Measurements from ENCODE around the gene SCYGR1. TPM values are rescaled to one million over a fixed set of nuclear protein-coding genes. Genes with fewer than 3 reads are reported as not detected.

The SCYGR1 gene
- total RNA-seq, 1 donor from 2014 or later: not detected

DNA sequence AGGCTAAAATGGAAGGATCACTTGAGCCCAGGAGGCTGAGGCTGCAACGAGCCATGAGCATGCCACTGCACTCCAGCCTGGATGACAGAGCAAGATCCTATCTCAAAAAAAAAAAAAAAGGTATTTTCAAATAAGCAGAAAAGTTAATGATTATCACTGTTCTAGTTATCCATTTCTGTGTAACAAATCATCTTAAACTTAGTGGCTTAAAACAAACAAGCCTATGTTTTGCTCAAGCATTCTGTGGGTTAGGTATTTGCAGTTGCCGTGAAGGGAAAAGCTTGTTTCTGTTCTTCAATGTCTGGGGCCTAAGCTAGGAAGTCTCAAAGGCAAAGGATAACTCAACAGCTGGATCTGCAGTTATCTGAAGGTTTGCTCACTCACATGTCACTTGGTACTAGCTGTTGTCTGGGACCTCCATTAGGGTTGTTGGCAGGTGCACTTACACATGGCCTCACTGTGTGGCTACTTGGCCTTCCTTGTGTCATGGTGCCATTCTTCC lies 48.6 kb downstream of the SCYGR1 start:
- peaks cover 10 to 46% of the 10 kb centered on the region in 2 donors for H3K36me3 ChIP-seq
- no peak for DNase-seq (ENCODE audit: low spot score in 2 of 2)
- no peak overlapping the region for H3K27ac ChIP-seq
- intact Hi-C loops (cut with DNase I): no loop called here
- no peaks in the 10 kb centered on the region for H3K27me3 ChIP-seq
- H3K4me1 ChIP-seq: no peaks in the 10 kb centered on the region
- no peaks in the 10 kb centered on the region for H3K9me3 ChIP-seq
- no peak for TF ChIP-seq CTCF (IDR thresholded peaks at IDR 0.05)
- no peak overlapping the region for H3K4me3 ChIP-seq

Other genes starting within 250 kb of the SCYGR1 start
- gene COL4A4, start 223.7 kb downstream of the SCYGR1 start, total RNA-seq: 20.5 TPM
- gene COL4A3, start 223.3 kb downstream of the SCYGR1 start, total RNA-seq: 1.1 TPM
- 65.9 TPM for gene MFF, start 62.7 kb downstream of the SCYGR1 start, total RNA-seq
- not detected for gene TM4SF20, start 8.6 kb downstream of the SCYGR1 start, total RNA-seq
- 25.5 TPM for gene AGFG1, start 84.2 kb upstream of the SCYGR1 start, total RNA-seq
- not detected for gene SCYGR2, start 210.9 kb upstream of the SCYGR1 start, total RNA-seq
- not detected for gene SCYGR3, start 226.9 kb upstream of the SCYGR1 start, total RNA-seq
- not detected for gene SCYGR4, start 229.5 kb upstream of the SCYGR1 start, total RNA-seq